Activated CD4-positive, alpha-beta memory T cell treated with anti-CD3 and anti-CD28 coated beads, Interleukin-2, amount 10 ng/mL, durations not matched to agents 7 days and 5 days (primary cell): ENCODE data around the gene IL1R2. TPM values are rescaled to one million over a fixed set of nuclear protein-coding genes. Genes with fewer than 3 reads are reported as not detected.

Source experiments
- CTCF ChIA-PET: fragments of 350-600 bp; sonication (Branson Sonifier 250); formaldehyde crosslinking; loops from one replicate; lab custom pipeline; 2021; ENCODE audit warnings: antibody characterized with exemption, inconsistent platforms; lab: Charles Lee
- POLR2A ChIA-PET: fragments of 350-600 bp; sonication (Branson Sonifier 250); formaldehyde crosslinking; loops from one replicate; lab custom pipeline; 2021; ENCODE audit warnings: antibody characterized with exemption; lab: Charles Lee
- DNase-seq: peaks from one replicate; pipeline ENCODE4 v3.0.0-alpha.2; 2020
- H3K27ac Mint-ChIP-seq: one replicate; pipeline ENCODE4 v1.8.0; 2021; ENCODE audit warnings: mild to moderate bottlenecking, mixed read lengths
- H3K27me3 Mint-ChIP-seq: one replicate; pipeline ENCODE4 v1.8.0; 2021; ENCODE audit warnings: mixed read lengths
- H3K36me3 Mint-ChIP-seq: one replicate; pipeline ENCODE4 v1.8.0; 2021; ENCODE audit warnings: low read depth, mixed read lengths
- H3K4me1 Mint-ChIP-seq: one replicate; pipeline ENCODE4 v1.8.0; 2021; ENCODE audit warnings: mixed read lengths
- H3K4me3 Mint-ChIP-seq: one replicate; pipeline ENCODE4 v1.8.0; 2021; ENCODE audit warnings: mild to moderate bottlenecking, mixed read lengths
- H3K9me3 Mint-ChIP-seq: one replicate; pipeline ENCODE4 v1.8.0; 2021; ENCODE audit warnings: mixed read lengths
- total RNA-seq, 2 experiments: library from RNA; stranded (reverse); gene quantifications; one replicate each; pipeline ENCODE4 v1.2.3, GENCODE V29; 2021

Gene IL1R2
- total RNA-seq, 2 experiments from 2014 or later = 0.81 to 0.88 TPM

DNA sequence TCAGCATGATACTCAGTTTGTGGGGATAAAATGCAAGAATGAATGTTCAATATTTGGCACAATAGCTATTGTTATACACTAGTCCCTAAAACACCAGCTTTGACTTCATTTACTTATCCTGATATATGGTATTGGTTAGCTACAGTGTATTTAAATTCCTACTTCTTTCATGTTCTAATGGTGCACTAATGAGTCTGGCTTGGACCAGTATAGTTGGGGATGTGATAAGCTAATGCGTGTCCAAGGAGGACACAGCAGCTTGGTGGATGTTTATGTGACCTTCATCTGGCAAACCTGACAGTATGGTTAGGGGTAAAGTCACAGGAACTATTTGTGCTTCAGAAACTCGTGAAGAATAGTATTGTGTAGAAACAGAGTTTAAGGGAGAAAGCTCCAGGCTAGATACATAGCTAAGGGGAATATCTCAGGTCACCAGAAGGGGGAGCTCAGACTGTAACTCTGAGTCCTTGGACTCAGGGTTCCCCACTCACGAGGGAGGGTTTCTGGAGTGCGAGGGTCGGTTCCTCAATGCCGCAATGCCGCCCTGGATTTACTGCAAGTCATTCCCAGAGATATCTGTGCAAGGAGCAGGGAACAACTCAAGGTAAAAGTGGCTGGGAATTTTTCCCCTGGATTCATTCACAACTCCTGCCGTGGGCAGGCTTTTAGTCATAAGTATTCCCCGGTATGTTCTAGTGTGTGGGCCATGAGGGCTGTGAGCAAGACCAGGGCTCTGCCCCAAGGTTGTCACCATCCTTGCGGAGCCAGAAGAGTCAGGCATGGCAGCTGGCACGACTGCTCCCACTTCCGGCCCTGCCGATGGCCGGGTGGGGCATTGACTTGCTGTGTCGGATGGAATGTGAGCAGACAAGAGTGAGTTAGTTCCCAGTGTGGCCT lies 14.5 kb downstream of the IL1R2 start:
- H3K4me1 Mint-ChIP-seq = peaks cover 18% of the 10 kb centered on the region
- CTCF ChIA-PET = interaction anchor here (0.7 to 5.5 kb wide), 28 partner anchors 9 to 443 kb away, joined by 3 to 91 read pairs (median 3); partner anchors contain the start of gene IL18R1
- no peaks in the 10 kb centered on the region for H3K27me3 Mint-ChIP-seq
- peaks cover 5% of the 10 kb centered on the region for H3K36me3 Mint-ChIP-seq
- POLR2A ChIA-PET = interaction anchor here (1.1 to 2.4 kb wide), 2 partner anchors 8 to 14 kb away, joined by 3 to 10 read pairs; no protein-coding TSS in a partner anchor
- H3K9me3 Mint-ChIP-seq = no peaks in the 10 kb centered on the region
- DNase-seq = no peak
- H3K4me3 Mint-ChIP-seq = no peak overlapping the region
- H3K27ac Mint-ChIP-seq = no peak overlapping the region

DNA sequence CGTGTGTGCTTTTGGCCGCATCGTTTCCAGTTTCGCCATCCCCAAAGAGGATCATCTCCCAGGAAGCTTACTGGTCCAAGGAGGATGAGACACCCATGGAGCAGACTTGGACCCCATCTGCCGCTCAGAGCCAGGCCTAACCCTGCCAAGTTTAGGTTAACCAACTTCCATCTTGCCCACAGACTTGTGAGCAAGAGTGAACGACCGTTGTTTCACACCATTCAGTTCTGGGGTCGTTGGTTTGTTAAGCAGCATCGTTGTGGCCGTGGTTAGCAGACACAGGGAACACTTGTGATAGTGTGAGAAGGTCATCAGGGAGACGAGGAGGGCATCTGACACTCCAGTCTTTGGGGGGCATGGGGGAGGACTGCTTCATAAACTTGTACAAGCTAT lies 15.1 kb downstream of the IL1R2 start:
- H3K27me3 Mint-ChIP-seq = no peaks in the 10 kb centered on the region
- CTCF ChIA-PET = interaction anchor here (1.0 to 5.5 kb wide), 9 partner anchors 9 to 437 kb away, joined by 3 to 91 read pairs (median 10); partner anchors contain the start of gene IL18R1
- no peak overlapping the region for H3K27ac Mint-ChIP-seq
- peaks cover 14% of the 10 kb centered on the region for H3K4me1 Mint-ChIP-seq
- no peak overlapping the region for H3K4me3 Mint-ChIP-seq
- H3K9me3 Mint-ChIP-seq = no peaks in the 10 kb centered on the region
- H3K36me3 Mint-ChIP-seq = peaks cover 5% of the 10 kb centered on the region
- POLR2A ChIA-PET = interaction anchor here (1.1 kb wide), 1 partner anchor 13 kb away, joined by 3 read pairs; no protein-coding TSS in a partner anchor
- no peak for DNase-seq

DNA sequence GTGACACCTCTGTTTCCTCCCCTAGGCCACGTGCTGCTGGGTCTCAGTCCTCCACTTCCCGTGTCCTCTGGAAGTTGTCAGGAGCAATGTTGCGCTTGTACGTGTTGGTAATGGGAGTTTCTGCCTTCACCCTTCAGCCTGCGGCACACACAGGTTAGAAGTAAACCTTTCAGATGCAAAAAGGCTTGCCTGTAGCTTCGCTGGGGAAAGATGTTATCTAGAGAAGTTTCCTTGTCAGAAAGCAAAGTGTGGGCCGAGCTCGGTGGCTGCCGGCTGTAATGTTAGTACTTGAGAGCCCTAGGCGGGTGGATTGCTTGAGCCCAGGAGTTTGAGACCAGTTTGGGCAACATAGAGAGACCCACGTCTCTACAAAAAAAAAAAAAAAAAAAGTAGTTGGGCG lies 16.7 kb downstream of the IL1R2 start:
- peaks cover 2% of the 10 kb centered on the region for H3K9me3 Mint-ChIP-seq
- no peak overlapping the region for H3K27ac Mint-ChIP-seq
- ChIA-PET CTCF (interaction anchor here (0.5 to 5.5 kb wide), 5 partner anchors 10 to 232 kb away, joined by 3 to 91 read pairs (median 4); no protein-coding TSS in a partner anchor), POLR2A (interaction anchor here (0.7 to 1.5 kb wide), 2 partner anchors 232 to 509 kb away, joined by 4 to 5 read pairs; no protein-coding TSS in a partner anchor)
- H3K4me1 Mint-ChIP-seq = peaks cover 14% of the 10 kb centered on the region
- peaks cover 11% of the 10 kb centered on the region for H3K36me3 Mint-ChIP-seq
- no peak overlapping the region for H3K4me3 Mint-ChIP-seq
- H3K27me3 Mint-ChIP-seq = no peaks in the 10 kb centered on the region
- DNase-seq = no peak

DNA sequence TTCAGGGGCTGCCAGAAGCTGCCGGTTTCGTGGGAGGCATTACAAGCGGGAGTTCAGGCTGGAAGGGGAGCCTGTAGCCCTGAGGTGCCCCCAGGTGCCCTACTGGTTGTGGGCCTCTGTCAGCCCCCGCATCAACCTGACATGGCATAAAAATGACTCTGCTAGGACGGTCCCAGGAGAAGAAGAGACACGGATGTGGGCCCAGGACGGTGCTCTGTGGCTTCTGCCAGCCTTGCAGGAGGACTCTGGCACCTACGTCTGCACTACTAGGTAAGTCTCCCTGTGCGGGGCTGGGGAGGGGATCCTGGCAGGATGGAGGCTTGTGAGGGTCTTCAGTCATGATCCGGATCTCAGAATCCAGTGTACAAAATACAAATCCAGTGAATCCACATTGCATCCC lies 17.8 kb downstream of the IL1R2 start:
- no peak for DNase-seq
- POLR2A ChIA-PET = no interaction called here
- Mint-ChIP-seq H3K27ac (no peak overlapping the region), H3K4me1 (peaks cover 14% of the 10 kb centered on the region), H3K9me3 (peaks cover 7% of the 10 kb centered on the region), H3K36me3 (peaks cover 15% of the 10 kb centered on the region), H3K27me3 (no peaks in the 10 kb centered on the region), H3K4me3 (no peak overlapping the region)
- CTCF ChIA-PET = interaction anchor here (1.0 to 5.5 kb wide), 3 partner anchors 11 to 231 kb away, joined by 3 to 31 read pairs (median 4); no protein-coding TSS in a partner anchor

DNA sequence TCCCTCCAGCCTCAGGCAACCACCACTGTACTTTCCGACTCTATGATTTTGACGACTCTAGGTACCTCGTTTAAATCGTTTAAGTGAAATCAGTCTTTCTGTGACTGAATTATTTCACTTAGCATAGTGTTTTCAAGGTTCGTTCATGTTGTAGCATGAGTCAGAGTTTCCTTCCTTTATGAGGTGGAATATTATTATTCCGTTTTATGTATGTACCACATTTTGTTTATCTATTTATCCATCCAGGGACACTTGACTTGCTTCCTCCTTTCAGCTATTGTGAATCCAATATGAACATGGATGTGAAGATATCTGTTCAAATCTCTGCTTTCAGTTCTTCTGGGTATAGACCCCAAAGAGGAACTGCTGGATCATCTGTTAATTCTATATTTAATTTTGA lies 19.1 kb downstream of the IL1R2 start:
- ChIA-PET CTCF (no interaction called here), POLR2A (no interaction called here)
- Mint-ChIP-seq H3K4me3 (no peak overlapping the region), H3K4me1 (peaks cover 12% of the 10 kb centered on the region), H3K27ac (no peak overlapping the region), H3K36me3 (peaks cover 15% of the 10 kb centered on the region), H3K27me3 (no peaks in the 10 kb centered on the region), H3K9me3 (peaks cover 7% of the 10 kb centered on the region)
- no peak for DNase-seq

DNA sequence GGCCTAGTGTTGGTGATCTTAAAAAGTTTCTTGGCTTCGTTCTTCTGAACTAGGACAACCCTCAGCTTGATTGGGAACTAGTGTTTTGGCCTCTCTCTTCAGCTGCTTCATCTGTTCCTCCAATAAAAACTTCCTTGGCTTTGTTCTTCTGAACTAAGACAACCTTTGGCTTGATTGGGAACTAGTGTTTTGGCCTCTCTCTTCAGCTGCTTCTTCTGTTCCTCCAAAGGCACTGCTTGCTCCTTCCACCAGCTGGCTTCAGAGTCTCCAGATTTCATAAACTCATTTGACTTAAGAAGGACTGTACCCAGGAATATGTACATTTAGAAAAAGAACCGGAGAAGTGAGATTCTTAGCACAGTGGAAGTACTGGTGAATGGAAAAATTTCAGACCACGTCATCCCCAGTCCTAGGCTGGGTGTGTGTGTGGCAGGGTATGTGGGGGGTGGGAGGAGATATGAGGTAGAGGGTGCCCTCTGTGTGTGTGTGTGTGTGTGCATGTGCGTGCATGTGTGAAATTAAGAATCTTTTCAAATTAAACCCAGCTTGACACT lies 20.4 kb downstream of the IL1R2 start:
- no peak overlapping the region for H3K4me3 Mint-ChIP-seq
- no peak for DNase-seq
- H3K4me1 Mint-ChIP-seq = peaks cover 5% of the 10 kb centered on the region
- ChIA-PET POLR2A (no interaction called here), CTCF (interaction anchor here (0.8 to 1.9 kb wide), 2 partner anchors 223 to 229 kb away, joined by 3 to 8 read pairs; no protein-coding TSS in a partner anchor)
- peaks cover 7% of the 10 kb centered on the region for H3K9me3 Mint-ChIP-seq
- H3K27me3 Mint-ChIP-seq = no peaks in the 10 kb centered on the region
- peaks cover 15% of the 10 kb centered on the region for H3K36me3 Mint-ChIP-seq
- no peak overlapping the region for H3K27ac Mint-ChIP-seq

DNA sequence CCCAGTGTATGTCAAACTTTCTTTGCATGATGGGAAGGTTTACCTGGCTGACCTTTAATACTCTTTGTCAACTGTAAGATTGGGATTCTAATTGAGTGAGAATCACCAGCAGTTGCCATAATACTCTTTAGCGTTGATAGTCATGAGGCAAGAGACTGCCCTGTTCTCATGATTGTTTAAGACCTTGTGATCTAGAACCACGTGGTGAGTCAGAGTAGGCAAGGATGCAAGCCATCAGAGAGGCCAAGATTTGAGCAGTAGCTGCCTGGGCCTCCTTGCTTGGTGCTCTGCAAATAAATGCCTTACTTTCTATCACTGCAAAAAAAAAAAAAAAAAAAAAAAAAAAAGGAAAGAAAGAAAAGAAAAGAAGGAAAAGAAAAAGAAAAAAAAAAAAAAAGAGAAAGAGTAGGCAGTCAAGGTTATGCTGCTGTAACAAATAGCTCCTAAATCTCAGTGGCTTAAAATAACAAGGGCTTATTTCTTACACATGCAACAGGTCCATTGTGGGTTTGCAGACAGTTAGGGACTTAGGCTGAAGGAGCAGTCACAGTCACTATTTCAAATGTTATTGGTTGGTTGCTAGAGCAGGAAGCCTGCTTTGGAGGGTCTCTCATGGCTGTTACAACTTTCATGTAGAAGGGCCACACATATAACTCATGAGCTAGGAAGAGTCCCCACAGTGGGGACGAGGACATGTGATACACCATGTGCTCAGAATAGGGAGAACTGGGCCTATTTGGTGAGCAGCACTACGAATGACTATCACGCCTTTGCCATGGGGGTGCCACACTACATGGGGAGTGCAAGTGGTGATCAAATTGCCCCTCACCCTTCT lies 21.7 kb downstream of the IL1R2 start:
- peaks cover 15% of the 10 kb centered on the region for H3K36me3 Mint-ChIP-seq
- no peak overlapping the region for H3K4me3 Mint-ChIP-seq
- no peak overlapping the region for H3K27ac Mint-ChIP-seq
- H3K9me3 Mint-ChIP-seq = peaks cover 7% of the 10 kb centered on the region
- DNase-seq = no peak
- ChIA-PET POLR2A (interaction anchor here (2.2 kb wide), 1 partner anchor 9 kb away, joined by 10 read pairs; no protein-coding TSS in a partner anchor), CTCF (interaction anchor here (0.6 to 5.0 kb wide), 8 partner anchors 7 to 500 kb away, joined by 3 to 34 read pairs (median 6); no protein-coding TSS in a partner anchor)
- H3K4me1 Mint-ChIP-seq = peaks cover 5% of the 10 kb centered on the region
- H3K27me3 Mint-ChIP-seq = no peaks in the 10 kb centered on the region

DNA sequence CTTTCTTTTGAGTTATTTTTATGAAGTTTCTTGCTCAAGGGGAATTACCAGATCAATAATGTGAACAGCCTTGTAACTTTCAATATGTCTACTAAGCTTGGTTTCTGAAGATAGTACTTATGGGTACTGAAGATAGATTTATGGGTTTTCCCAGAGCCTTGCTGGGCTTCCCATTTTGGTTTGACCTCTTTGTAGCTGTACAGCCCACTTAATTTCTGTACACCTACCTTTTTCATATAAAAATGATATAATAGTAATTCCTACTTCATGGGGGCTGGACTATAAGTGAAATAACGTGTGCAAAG lies 22.2 kb downstream of the IL1R2 start:
- Mint-ChIP-seq H3K4me1 (peaks cover 5% of the 10 kb centered on the region), H3K36me3 (peaks cover 15% of the 10 kb centered on the region), H3K27me3 (no peaks in the 10 kb centered on the region), H3K9me3 (peaks cover 7% of the 10 kb centered on the region), H3K4me3 (no peak overlapping the region), H3K27ac (no peak overlapping the region)
- POLR2A ChIA-PET = interaction anchor here (2.2 kb wide), 1 partner anchor 9 kb away, joined by 10 read pairs; no protein-coding TSS in a partner anchor
- no peak for DNase-seq
- CTCF ChIA-PET = interaction anchor here (0.6 to 5.0 kb wide), 7 partner anchors 8 to 501 kb away, joined by 3 to 34 read pairs (median 5); no protein-coding TSS in a partner anchor

DNA sequence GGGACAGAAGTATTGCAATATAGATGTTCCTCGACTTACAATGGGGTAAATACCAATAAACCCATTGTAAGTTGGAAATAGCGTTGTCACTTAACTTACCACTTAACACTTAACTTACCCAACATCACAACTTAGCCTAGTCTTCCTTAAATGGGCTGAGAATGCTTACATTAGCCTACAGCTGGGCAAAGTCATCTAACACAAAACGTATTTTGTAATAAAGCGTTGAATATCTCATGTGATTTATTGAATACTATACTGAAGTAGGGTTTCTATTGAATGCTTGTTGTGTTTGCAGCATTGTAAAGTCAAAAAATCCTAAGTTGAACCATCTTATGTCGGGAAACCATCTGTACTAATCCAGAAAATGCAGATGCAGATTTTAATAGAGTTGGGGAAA lies 23.6 kb downstream of the IL1R2 start:
- POLR2A ChIA-PET = interaction anchor here (2.2 kb wide), 1 partner anchor 11 kb away, joined by 10 read pairs; no protein-coding TSS in a partner anchor
- peaks cover 7% of the 10 kb centered on the region for H3K9me3 Mint-ChIP-seq
- peaks cover 2% of the 10 kb centered on the region for H3K27me3 Mint-ChIP-seq
- peaks cover 15% of the 10 kb centered on the region for H3K36me3 Mint-ChIP-seq
- peaks cover 7% of the 10 kb centered on the region for H3K4me1 Mint-ChIP-seq
- H3K27ac Mint-ChIP-seq = no peak overlapping the region
- no peak overlapping the region for H3K4me3 Mint-ChIP-seq
- CTCF ChIA-PET = interaction anchor here (1.0 to 5.0 kb wide), 3 partner anchors 9 to 225 kb away, joined by 3 to 34 read pairs (median 17); no protein-coding TSS in a partner anchor
- DNase-seq = no peak

DNA sequence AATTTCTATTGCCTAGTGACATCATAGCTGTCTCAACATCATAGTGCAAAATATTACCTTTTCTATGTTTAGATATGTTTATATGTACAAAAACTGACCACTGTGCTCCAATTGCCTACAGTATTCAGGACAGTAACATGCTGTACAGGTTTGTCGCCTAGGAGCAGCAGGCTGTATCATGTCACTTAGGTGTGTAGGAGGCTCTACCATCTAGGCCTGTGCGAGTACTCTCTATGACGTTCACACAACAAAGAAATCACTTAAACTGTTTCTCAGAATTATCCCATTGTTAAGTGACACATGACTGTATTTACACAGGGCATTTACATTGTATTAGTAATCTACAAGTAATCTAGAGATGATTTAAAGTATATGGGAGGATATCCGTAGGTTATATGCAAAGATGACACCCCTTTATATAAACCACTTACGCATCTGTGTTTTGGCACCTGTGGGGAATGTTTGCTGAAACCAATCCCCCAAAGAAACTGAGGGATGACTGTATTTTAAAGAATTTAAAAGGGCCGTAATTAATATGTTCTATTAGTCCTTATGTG lies 24.7 kb downstream of the IL1R2 start:
- H3K4me1 Mint-ChIP-seq = peaks cover 9% of the 10 kb centered on the region
- H3K27ac Mint-ChIP-seq = no peak overlapping the region
- H3K27me3 Mint-ChIP-seq = peaks cover 2% of the 10 kb centered on the region
- H3K36me3 Mint-ChIP-seq = peaks cover 11% of the 10 kb centered on the region
- no peak overlapping the region for H3K4me3 Mint-ChIP-seq
- H3K9me3 Mint-ChIP-seq = peaks cover 7% of the 10 kb centered on the region
- CTCF ChIA-PET = interaction anchor here (4.4 to 5.0 kb wide), 2 partner anchors 10 to 224 kb away, joined by 17 to 34 read pairs; no protein-coding TSS in a partner anchor
- no peak for DNase-seq
- POLR2A ChIA-PET = no interaction called here

DNA sequence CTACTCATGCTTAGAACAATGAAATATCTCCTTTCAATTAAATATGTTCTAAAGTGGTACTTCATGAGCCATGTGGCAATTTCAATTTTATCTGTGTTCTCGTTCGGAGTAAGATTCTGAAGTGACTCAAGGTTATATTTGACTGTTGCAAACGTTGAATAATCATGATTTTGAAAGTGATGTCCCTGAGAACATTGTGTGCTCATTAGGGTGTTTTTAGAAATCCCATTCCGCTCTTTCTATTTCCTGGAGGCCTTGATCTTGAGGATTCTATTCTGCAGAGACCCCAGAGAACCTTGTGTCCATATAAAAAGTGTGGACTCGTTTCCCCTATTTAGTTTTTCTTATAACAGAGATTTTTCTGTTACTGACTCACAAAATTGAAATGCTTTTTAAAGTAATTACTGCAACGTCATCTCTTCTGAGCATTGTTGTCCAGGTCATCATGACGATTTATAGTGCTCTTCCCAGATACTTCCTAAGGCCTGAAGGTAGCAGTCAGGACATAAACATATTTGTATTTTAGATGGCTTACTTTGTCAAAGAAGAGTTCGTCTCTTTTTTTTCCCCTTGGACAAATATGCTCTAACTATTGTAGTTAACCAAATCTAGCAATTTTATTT lies 27.2 kb downstream of the IL1R2 start:
- peaks cover 15% of the 10 kb centered on the region for H3K4me1 Mint-ChIP-seq
- peaks cover under 1% of the 10 kb centered on the region for H3K9me3 Mint-ChIP-seq
- no peak for DNase-seq
- H3K27me3 Mint-ChIP-seq = peaks cover 2% of the 10 kb centered on the region
- ChIA-PET CTCF (interaction anchor here (1.2 to 2.3 kb wide), 6 partner anchors 108 to 424 kb away, joined by 3 to 95 read pairs (median 7); no protein-coding TSS in a partner anchor), POLR2A (no interaction called here)
- peaks cover under 1% of the 10 kb centered on the region for H3K36me3 Mint-ChIP-seq
- H3K27ac Mint-ChIP-seq = no peak overlapping the region
- no peak overlapping the region for H3K4me3 Mint-ChIP-seq
